Esophagus squamous epithelium (tissue), 4 donors: ENCODE measurements around the gene IER5L.

ENCODE experiments used
- CTCF ChIP-seq, 6 experiments: fragments of 450-650 bp in 4 of 6; fragments of 200-600 bp in 2 of 6; sonication (generic) in 2 of 6; IDR thresholded peaks; one replicate each; pipeline ENCODE4 v1.5.1; 2016 to 2019; ENCODE audit warnings: antibody characterized with exemption in 6 of 6, mild to moderate bottlenecking in 4 of 6, moderate library complexity in 4 of 6
- POLR2A ChIP-seq, 4 donors: fragments of 450-650 bp; IDR thresholded peaks; one replicate each; pipeline ENCODE4 v1.6.1; 2017; ENCODE audit warnings: antibody characterized with exemption in 4 of 4, mild to moderate bottlenecking in 4 of 4, moderate library complexity in 3 of 4

GRCh38 chr9:129150122-129150521 lies 27.9 kb downstream of the IER5L start:
- TF ChIP-seq CTCF (IDR thresholded peaks at IDR 0.05) (no peak), POLR2A (IDR thresholded peaks at IDR 0.05) (no peak)
